Epidermal melanocyte (primary cell): ENCODE data around the gene MS4A18.

ENCODE experiments used
- DNase-seq: peaks from one replicate; pipeline ENCODE4 v3.0.0; 2011; ENCODE audit warnings: low spot score; ENCODE audit not compliant: insufficient read length

Gene MS4A18

GRCh38 chr11:60765355-60765754 lies 40.8 kb downstream of the MS4A18 start:
- no peak for DNase-seq

- no peak for DNase-seq
These were observed 42.0 kb downstream of the MS4A18 start for GRCh38 chr11:60766547-60766946.

- no peak for DNase-seq
These were observed 42.9 kb downstream of the MS4A18 start for GRCh38 chr11:60767388-60767811.

GRCh38 chr11:60768202-60768601 lies 43.7 kb downstream of the MS4A18 start:
- no peak for DNase-seq

- no peak for DNase-seq
These were observed 44.8 kb downstream of the MS4A18 start for GRCh38 chr11:60769273-60769672.

- no peak for DNase-seq
These were observed 45.3 kb downstream of the MS4A18 start for GRCh38 chr11:60769811-60770210.

GRCh38 chr11:60771146-60771545 lies 46.6 kb downstream of the MS4A18 start:
- DNase-seq: no peak

GRCh38 chr11:60771879-60772525 lies 47.5 kb downstream of the MS4A18 start:
- no peak for DNase-seq

GRCh38 chr11:60772666-60773065 lies 48.1 kb downstream of the MS4A18 start:
- DNase-seq: no peak

GRCh38 chr11:60774726-60775125 lies 50.2 kb downstream of the MS4A18 start:
- no peak for DNase-seq

GRCh38 chr11:60775420-60775961 lies 51.0 kb downstream of the MS4A18 start:
- peak; percentile 76 for DNase-seq

- no peak for DNase-seq
These were observed 51.6 kb downstream of the MS4A18 start for GRCh38 chr11:60776167-60776566.

GRCh38 chr11:60777106-60777505 lies 52.6 kb downstream of the MS4A18 start:
- no peak for DNase-seq

GRCh38 chr11:60777572-60777971 lies 53.1 kb downstream of the MS4A18 start:
- peak; percentile 46 for DNase-seq

- no peak for DNase-seq
These were observed 55.5 kb downstream of the MS4A18 start for GRCh38 chr11:60780065-60780464.

- DNase-seq: no peak
These were observed 56.3 kb downstream of the MS4A18 start for GRCh38 chr11:60780774-60781173.

GRCh38 chr11:60781286-60781980 lies 56.9 kb downstream of the MS4A18 start:
- no peak for DNase-seq

GRCh38 chr11:60781981-60782316 lies 57.4 kb downstream of the MS4A18 start:
- DNase-seq: no peak

GRCh38 chr11:60782393-60783140 lies 58.0 kb downstream of the MS4A18 start:
- no peak for DNase-seq

GRCh38 chr11:60783141-60783484 lies 58.6 kb downstream of the MS4A18 start:
- DNase-seq: no peak

- no peak for DNase-seq
These were observed 59.4 kb downstream of the MS4A18 start for GRCh38 chr11:60783911-60784310.

- no peak for DNase-seq
These were observed 60.6 kb downstream of the MS4A18 start, which contains the start of gene MS4A10 for GRCh38 chr11:60785136-60785535. TSS of gene MS4A10 (plus strand) at chr11:60785333. CDS start at chr11:60790336, 5,003 bp downstream.
